Raji (cell line): ENCODE results near the gene CADPS2.

Experiments
- POLR2A ChIP-seq: IDR thresholded peaks from 2 replicates; pipeline ENCODE4 v1.6.1; 2011; ENCODE audit warnings: low read depth, low read length, control low read depth; ENCODE audit not compliant: insufficient read depth

The CADPS2 gene

DNA sequence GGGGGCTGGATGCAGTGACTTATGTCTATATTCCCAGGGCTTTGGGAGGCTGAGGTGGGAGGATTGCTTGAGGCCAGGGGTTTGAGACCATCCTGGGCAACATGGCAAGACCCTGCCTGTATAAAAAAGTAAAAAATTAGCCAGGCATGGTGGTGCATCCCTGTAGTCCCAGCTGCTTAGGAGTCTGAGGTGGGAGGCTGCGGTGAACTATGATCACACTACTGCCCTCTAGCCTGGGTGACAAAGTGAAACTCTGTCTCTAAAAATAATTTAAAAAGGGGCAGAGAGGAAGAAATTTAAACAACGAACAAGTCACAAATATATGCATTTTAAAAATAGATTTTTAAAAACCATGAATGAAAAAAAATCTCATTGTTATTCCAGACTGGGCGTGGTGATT, 535.6 kb downstream of the CADPS2 start:
- no peak for TF ChIP-seq POLR2A

DNA sequence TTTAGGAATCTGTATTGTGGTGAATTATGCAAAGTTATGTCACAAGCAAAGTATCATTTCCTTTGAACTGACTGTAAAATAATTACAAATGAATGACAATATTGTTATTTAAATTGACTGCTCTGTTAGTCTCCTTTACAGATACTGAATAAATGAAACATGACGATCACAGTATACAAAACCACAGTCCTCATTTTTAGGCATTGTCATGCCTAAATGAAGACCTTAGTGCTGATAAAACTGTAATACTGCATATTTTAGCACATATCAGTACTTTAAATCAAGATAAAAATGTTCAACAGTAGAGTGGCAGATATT, 542.0 kb downstream of the CADPS2 start:
- TF ChIP-seq POLR2A, result no peak

DNA sequence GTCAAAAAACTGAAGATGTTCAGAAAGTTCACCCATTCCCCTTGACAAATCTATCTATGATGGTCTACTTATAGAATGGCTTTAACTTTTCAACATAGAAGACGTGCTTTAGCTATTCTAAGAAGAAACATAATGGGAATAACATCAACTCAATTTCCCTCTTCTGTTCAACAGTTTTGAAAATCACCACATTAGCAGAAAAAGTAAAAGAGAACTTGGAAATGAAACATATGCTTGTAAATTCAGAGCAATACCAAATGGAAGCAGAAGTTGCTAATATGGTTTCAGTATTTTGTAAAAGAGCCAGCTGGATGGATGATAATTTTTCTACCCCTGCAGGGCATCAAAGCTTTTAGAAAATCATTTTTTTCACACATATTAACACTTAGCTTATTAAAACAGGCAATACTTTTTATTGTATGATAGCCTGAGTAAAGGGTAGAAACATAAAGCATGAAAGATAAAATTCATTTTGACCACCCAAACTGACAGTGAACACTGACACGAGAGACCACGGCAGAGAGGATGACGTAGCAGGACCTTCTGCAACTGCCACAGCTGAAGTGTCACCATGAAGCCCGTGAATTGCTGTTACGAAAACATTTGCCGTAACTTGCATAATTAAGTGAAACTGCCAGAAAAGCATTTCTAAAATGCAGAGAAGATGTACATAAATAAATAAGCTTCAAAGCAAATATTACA, 542.5 kb downstream of the CADPS2 start:
- TF ChIP-seq POLR2A, result no peak

DNA sequence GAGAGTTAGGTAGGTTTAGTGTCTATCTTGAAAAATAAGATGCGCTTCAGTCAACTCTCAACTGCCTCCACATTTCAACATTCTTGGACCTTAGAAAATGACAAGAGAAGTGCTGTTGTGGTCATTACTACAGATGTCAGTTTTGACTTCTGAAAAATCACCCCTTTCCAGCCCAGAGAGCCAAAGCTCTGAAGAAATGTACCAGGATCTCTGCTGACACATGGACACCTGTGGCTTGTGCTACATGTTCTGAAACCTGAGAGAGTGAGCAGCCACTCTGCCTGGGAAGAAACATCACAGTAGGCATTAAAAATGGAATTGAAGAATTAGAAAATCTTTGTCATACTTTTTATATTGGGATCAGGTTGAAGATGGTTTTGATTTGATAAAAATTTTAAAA, 545.8 kb downstream of the CADPS2 start:
- TF ChIP-seq POLR2A, result no peak

DNA sequence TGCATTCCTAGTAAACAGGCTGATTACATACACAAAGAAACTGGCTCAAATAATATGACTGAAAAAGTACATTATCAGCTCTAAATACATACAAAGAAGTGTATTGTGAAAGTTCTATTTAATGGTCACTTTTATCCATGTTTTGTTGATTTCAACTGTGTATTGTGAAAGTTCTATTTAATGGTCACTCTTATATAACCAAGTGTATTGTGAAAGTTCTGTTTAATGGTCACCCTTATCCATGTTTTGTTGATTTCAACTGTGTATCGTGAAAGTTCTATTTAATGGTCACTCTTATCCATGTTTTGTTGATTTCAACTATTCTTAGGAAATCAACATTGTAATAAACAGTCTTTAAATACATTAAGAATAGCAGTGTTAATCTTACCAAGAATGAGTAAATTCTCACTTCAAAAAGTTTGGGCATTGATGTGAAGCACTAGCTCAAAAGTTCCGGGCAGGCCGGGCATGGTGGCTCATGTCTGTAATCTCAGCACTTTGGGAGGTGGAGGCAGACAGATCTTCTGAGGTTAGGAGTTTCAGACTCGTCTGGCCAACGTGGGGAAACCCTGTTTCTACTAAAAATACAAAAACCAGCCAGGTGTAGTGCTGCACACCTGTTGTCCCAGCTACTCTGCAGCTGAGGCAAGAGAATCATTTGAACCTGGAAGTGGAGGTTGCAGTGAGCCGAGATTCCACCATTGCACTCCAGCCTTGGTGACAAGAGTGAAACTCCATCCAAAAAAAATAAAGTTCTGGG, 546.9 kb downstream of the CADPS2 start:
- no peak for TF ChIP-seq POLR2A

DNA sequence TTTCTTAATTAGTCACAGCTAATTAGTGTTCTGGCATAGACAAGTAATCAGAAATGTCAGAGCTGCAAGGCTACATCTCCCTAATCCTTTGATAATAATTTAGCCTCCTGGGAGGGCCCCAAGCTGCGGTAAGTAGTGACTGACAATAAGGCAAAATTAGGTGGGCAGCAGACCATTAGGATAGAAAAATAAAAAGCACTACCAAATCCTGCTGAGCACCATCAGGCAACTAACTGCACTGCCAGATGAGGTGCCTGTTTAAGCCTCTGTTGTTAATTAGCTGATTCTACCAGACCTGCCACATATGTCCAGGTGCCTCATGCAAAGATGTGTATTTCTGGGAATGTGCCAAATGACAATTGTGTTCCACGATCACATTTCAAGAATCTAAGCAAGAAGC, 549.2 kb downstream of the CADPS2 start:
- TF ChIP-seq POLR2A, result no peak

DNA sequence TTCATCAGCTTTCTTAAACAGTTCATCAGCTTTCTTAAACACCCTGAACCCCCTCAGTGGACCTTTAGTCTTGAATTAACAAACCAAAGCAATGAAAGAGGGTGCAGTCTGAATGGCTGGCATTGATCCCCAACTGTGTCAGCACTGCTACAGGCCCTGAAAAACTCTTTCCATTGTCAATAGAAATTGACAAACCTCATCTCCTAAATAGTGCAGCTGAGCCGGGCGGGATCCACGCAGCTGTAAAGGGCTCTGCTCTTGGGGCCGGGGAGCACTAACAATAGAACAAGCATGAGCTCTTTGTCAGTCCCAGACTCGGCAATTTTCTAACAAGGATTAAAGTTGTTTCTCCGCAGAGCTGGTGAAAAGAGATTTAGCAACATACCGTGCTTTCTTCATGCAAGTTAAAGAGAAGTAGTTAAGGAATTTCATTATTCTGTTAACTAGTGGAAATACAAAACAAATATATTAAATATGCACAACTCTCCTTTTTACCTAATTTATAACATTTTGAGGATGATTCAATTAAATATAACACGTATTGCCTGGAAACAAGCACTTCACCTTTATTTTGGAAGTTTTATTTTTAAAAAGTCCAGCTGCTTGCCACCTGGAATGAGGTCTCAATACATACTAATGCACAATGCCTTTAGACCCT, 557.0 kb downstream of the CADPS2 start:
- TF ChIP-seq POLR2A, result no peak

DNA sequence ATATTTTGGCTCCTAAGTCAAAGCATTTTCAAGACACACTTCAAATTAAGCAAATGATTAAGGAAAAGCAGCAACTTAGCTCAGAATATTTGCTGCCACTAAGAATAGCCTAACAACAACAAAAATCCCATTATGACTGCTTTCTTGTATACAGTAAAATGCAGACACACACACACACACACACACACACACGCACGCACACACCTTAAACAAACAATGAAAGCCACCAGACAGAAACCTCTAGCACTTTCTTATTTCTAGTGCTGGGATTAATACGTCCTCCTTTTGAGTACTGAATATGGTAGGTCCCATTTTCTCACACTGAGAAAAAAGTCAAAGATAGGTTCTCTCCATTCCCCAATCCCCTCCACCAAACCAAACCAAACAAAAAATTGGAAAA, 558.3 kb downstream of the CADPS2 start:
- no peak for TF ChIP-seq POLR2A

DNA sequence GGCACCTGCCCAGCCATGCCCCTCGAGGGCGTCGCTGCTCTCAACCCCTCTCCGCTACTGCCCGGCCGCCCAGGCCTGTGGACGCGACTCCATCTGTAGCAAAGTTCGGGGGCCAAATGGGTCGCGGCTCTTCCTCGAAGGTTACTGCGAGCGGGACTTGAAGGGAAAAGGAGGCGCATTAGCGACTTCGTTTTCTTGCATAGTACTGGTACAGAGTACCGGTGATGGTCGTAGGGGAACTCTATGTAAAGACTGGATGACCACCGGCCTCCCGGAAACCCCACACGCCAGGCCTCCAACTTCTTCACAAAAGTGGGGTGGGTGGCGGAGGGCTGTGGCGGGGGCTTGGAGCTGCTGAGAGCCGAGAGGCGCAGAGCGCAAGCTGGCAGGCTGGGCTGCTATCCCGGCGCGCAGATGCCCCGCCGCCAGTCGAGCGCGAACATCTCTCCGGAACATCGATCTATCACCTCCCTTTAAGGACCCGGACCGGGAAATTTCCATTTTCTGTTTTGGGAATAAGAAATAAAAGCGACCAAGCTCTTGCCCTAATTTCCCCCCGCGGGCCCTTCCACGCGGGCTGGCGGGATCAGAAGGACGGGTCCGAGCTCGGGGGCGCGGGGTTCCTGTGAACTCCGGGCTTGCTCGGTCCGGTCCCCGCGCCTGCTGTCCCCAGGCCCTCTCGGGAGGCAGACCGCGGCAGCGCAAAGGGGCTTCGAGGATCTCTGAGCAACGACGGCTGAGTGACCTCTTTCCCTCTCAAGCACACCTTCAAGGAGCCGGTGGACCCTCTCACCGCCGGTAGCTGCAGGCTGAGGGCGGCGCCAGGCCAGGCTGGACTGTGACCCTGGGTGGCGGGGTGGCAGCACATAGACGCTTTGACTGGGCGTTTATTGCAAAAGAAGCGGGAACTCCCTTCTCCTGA, 569.5 kb downstream of the CADPS2 start:
- no peak for TF ChIP-seq POLR2A

DNA sequence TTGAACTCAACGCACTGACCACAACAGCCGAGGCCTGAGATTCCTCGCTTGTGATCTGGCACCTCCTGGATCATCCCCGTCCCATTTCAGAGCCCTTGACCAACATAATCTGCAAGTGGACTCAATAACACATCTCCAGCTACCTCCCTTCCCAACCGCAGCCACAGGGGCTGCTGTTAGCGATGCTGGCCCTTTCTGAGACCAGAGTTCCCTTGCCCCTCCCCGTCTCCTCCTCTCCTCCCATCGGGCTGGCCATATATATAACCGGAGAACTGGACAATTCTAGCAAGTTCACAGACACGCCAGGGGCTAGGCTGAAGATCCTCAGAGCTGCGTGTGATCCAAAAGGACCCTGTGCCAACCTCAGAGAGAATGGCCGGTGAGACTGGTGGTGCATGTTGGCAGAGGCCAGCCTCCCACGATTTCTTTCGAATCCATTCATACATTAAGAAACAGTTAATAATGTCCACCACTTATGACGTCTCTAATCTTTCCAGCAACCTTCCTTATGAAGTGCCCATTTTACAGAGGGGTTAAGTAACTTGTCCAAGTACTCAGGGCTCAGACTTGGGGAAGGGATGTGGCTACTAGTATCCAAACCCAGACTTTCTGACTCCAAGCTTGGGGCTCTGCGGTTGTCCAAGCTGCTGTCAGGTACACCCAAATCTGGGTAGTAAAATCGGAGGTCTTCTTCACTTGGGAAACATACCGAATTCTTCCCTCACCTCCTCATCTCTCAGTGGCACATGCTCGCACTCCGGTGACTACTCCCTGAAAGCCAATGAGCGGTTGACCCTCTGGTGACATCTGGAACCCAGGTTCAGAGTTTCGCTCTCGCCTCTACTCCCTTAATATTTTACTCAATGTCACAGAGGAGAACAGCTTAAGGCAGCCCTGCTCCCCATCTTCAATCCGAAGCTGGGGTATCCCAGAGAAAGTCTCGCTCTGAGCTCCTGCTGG, 570.5 kb downstream of the CADPS2 start:
- TF ChIP-seq POLR2A, result no peak

DNA sequence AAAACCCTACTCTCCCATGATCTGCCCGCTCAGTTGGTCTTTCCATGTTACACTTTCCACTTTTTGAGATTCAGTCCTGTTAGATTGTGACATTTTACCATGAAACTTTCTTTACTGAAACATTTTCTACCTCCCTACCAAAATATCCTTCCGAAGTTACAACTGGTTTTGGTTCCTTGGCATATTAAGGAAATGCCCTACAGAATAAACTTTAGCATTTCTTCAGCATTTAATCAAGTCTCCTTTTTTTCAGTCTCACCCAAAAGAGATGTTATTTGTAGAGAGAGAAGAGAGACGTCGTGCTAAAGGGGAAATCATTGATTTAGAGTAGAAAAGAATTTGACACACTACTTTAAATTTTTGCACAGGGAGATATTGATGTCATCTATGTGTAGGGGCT, 572.0 kb downstream of the CADPS2 start:
- TF ChIP-seq POLR2A, result no peak

DNA sequence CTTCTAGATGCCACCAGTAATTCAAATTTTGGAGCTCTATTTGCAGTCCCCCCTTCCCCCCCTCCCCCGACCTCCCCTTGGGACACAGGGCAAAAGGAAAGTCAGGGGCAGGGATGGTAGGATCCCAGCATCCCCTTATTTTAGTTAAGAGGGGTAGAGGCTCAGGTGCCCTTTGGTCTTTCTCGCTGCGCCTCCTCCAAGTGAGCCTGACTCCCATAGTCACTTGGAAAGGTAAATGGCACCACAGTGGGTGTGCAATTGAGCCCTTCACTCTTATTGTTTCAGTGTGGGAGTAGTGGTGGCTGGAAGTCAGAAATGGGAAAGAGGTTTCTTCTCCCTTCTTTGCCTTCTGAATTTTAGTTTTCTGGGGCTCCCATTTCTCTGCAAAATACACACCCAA, 573.5 kb downstream of the CADPS2 start:
- no peak for TF ChIP-seq POLR2A

DNA sequence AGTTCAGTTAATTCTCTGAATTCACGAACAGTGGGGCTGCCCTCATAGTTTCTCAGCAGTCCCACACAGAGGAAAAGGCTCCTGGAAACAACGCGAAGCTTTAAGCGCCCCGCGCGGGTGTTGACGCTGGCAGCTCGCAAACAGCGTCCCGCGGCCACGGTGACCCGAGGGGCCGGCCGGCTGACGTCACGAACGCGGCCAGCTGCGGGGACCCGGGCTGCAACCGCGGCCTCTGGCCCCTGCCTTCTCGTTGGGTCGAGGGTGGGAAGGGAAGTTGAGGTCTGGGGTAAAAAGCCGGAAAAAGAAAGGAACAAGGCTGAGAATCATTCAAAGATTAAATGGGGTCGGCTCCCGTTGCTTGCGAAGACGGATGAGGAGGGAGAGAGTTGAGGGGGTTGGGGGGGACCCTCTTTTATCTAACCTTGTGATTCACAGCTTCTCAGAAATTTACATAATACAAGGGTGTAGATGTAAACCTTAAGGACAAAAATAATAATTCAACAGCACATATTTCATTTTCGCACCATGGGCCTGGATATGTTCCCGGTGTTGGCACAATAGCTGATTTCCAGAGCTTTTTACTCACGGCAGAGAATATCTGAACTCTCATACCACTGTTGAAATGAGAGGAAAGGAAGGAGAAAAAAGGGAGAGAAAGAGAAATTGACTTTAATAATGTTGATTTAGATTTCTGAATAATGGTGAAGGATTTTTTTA, 574.4 kb downstream of the CADPS2 start:
- no peak for TF ChIP-seq POLR2A
